Measurements from ENCODE around the gene CZIB. TPM values are rescaled to one million over a fixed set of nuclear protein-coding genes. Genes with fewer than 3 reads are reported as not detected.

CZIB gene
- total and polyA plus RNA-seq, 4 experiments from 2014 or later = 62.0 to 101 (median 82.5) TPM

DNA sequence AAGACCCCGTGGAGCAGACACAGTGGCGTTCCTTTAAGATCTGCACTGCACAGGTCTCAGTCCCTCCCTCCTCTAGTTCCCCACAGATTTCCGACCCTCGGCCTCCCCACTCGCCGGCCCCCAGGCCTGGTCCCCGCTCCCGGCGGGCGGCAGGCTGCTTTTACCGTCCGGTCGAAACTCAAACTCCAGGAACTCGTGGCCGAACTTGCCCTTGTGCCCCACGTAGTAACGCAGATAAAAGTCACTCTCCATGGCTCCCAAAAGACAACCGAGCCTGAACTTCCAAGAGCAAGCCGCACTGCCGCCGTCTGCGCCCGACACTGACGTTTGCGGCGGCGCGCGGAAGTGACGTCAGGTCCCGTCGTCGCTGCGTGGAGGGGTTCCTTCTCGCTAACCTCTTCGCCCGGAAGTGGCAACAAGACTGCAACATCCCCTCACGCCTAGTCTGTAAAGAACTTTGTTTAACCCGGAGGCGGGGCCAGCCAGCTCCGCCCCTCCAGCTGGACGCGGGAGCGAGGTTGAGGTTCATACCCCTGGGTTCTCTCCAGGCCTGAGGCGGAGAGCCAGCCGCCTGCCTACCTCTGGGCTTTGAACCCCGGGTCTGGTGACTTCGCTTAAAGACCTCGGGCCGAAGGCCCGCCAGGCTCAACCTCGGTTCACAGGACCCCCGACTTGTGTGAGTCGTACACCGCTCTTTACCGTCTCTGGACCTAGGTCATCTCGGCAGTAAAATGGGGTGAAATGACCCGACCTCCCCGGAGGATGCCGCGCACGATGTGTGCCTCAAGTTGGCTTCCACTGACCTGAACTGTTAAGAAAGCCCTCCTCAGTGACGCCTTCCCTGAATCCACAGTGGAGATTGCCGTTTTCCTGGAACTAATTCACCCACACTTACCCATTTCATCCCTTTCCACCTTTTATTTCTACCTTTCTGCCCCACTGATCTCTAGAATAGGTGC, 18.0 kb upstream of the CZIB start, which contains the start of gene MAGOH:
MAGOH (minus strand) TSS at position 322 of the 959 bp plus-strand sequence; CDS start at position 252, 70 bp downstream.
- Histone ChIP-seq H3K27me3 (ENCODE audit: insufficient read depth, low read length) (no peaks in the 10 kb centered on the region), H3K36me3 (ENCODE audit: insufficient read depth, low read length) (peaks cover 25% of the 10 kb centered on the region), H3K4me3 (ENCODE audit: low read length in 2 of 2) (peak within 1 kb of the TSS; percentile 87 to 96), H3K9me3 (ENCODE audit: control insufficient read depth in 1 of 2, low read length in 2 of 2) (no peaks in the 10 kb centered on the region), H3K27ac (ENCODE audit: low read depth, low read length) (peak within 1 kb of the TSS; percentile 87), H3K4me1 (ENCODE audit: insufficient read depth, low read length) (peaks cover 31% of the 10 kb centered on the region)
- CTCF ChIA-PET (ENCODE audit: partially characterized antibody) = no interaction called here
- peak; percentile 93 to 95 (median 94) for DNase-seq
- no peaks in the 10 kb centered on the region for H3K27me3 Mint-ChIP-seq
- peak within 1 kb of the TSS; percentile 97 to 99 (median 98) for H3K27ac Mint-ChIP-seq
- H3K9me3 Mint-ChIP-seq = peaks cover 0 to 3% (median 0%) of the 10 kb centered on the region in 8 donors
- H3K36me3 Mint-ChIP-seq = peaks cover 19 to 37% of the 10 kb centered on the region in 2 donors
- intact Hi-C loops (cut with micrococcal nuclease) = loop anchor here (1.0 to 10.0 kb wide), 6 partner anchors 18 to 1361 kb away; partner anchors contain the start of genes CPT2, CZIB, NDC1 and NRDC
- POLR2A ChIA-PET (ENCODE audit: partially characterized antibody) = interaction anchor here (0.9 to 4.8 kb wide), 7 partner anchors 9 to 707 kb away, joined by 3 to 38 read pairs (median 5); partner anchors contain the start of genes CZIB, IFT25 and LRRC42
- H3K4me1 Mint-ChIP-seq = peaks cover 21 to 36% (median 29%) of the 10 kb centered on the region in 4 donors
- peak within 1 kb of the TSS; percentile 96 to 99 (median 97) for H3K4me3 Mint-ChIP-seq

DNA sequence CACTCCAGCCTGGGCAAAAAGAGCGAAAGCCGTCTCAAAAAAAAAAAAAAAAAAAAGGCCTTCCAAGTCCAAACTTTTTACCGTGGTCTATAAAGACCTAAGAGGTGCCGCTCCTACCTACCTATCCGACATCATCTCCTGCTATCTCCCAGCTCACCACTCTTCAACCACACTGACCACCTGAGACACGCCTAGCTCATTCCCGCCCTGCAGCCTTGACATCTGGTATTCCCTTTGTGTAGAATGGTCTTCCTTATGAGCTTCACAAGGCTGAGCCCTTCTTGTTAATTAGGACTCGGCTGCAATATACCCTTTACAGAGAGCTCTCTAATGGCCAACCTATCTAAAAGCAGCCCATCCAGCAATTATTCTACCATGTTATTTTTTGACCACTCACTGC, 17.2 kb upstream of the CZIB start:
- H3K4me3 ChIP-seq (ENCODE audit: low read length in 2 of 2) = peak overlapping the region; percentile 87 to 96
- Mint-ChIP-seq H3K4me3 (peak overlapping the region; percentile 96 to 99 (median 97)), H3K4me1 (peaks cover 21 to 36% (median 29%) of the 10 kb centered on the region in 4 donors), H3K36me3 (peaks cover 23 to 42% of the 10 kb centered on the region in 2 donors), H3K27ac (peak overlapping the region; percentile 97 to 99 (median 98)), H3K27me3 (no peaks in the 10 kb centered on the region), H3K9me3 (peaks cover 0 to 3% (median 0%) of the 10 kb centered on the region in 8 donors)
- intact Hi-C loops (cut with micrococcal nuclease) = loop anchor here (1.0 to 10.0 kb wide), 6 partner anchors 17 to 1360 kb away; partner anchors contain the start of genes CPT2, CZIB, NDC1 and NRDC
- peaks cover 29% of the 10 kb centered on the region for H3K36me3 ChIP-seq (ENCODE audit: insufficient read depth, low read length)
- ChIA-PET CTCF (ENCODE audit: partially characterized antibody) (no interaction called here), POLR2A (ENCODE audit: partially characterized antibody) (interaction anchor here (0.5 to 4.8 kb wide), 4 partner anchors 16 to 1202 kb away, joined by 5 to 38 read pairs (median 8); partner anchors contain the start of genes CZIB, IFT25 and LRRC42)
- H3K27me3 ChIP-seq (ENCODE audit: insufficient read depth, low read length) = no peaks in the 10 kb centered on the region
- no peaks in the 10 kb centered on the region for H3K9me3 ChIP-seq (ENCODE audit: control insufficient read depth in 1 of 2, low read length in 2 of 2)
- H3K4me1 ChIP-seq (ENCODE audit: insufficient read depth, low read length) = peaks cover 31% of the 10 kb centered on the region
- DNase-seq = no peak
- peak overlapping the region; percentile 87 for H3K27ac ChIP-seq (ENCODE audit: low read depth, low read length)

DNA sequence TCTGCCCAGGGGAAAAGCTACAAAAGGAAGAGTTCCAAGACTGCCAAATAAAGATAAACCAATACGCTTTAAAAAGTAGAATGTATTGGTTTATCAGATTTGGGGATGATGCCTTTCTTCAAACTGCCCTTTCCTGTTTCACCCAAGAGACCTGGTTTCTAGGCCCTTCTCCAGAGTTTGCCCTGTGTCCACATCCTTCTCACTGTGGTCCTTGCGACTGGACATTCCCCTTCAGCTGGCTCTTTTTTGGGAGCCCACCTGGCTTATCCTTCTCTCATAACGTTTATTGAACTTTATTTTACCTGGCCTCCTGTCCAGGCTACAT, 490 bp upstream of the CZIB start:
- H3K4me1 ChIP-seq (ENCODE audit: insufficient read depth, low read length) = peaks cover 17% of the 10 kb centered on the region
- no peak for DNase-seq
- Mint-ChIP-seq H3K4me1 (peaks cover 16 to 28% (median 22%) of the 10 kb centered on the region in 4 donors), H3K27me3 (no peaks in the 10 kb centered on the region), H3K36me3 (peaks cover 0 to 34% of the 10 kb centered on the region in 2 donors), H3K27ac (peak overlapping the region; percentile 91 to 99 (median 98)), H3K4me3 (peak overlapping the region; percentile 88 to 95 (median 94)), H3K9me3 (peaks cover 0 to 1% (median 0%) of the 10 kb centered on the region in 8 donors)
- POLR2A ChIA-PET (ENCODE audit: partially characterized antibody) = interaction anchor here (0.8 to 5.6 kb wide), 4 partner anchors 9 to 75 kb away, joined by 4 to 46 read pairs (median 21); partner anchors contain the start of genes CPT2 and MAGOH
- peak overlapping the region; percentile 49 to 81 for H3K4me3 ChIP-seq (ENCODE audit: low read length in 2 of 2)
- CTCF ChIA-PET (ENCODE audit: partially characterized antibody) = interaction anchor here (1.4 kb wide), 1 partner anchor 26 kb away, joined by 3 read pairs; no protein-coding TSS in a partner anchor
- H3K27me3 ChIP-seq (ENCODE audit: insufficient read depth, low read length) = no peaks in the 10 kb centered on the region
- no peaks in the 10 kb centered on the region for H3K9me3 ChIP-seq (ENCODE audit: control insufficient read depth in 1 of 2, low read length in 2 of 2)
- H3K36me3 ChIP-seq (ENCODE audit: insufficient read depth, low read length) = peaks cover 19% of the 10 kb centered on the region
- H3K27ac ChIP-seq (ENCODE audit: low read depth, low read length) = peak overlapping the region; percentile 95
- intact Hi-C loops (cut with micrococcal nuclease) = loop anchor here (1.0 kb wide), 2 partner anchors 17 to 25 kb away; partner anchors contain the start of genes CPT2 and MAGOH

DNA sequence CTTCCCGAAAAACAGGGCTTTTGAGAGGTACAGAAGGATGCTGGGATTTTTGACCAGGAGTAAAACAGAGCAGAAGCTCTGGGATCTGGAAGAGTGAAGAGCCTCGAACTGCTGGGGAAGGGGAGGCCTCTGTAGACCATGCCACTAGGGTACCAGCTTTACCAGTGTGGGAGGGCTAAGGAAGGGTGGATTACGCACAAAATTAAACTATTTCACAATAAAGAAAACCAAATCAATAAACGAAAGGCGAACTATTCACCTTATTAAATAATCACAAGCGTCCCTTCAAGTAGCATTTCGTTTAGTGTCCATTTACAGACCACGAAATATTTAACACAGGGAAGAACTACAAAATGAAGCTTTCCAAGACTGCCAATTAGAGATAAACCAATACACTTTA, 723 bp downstream of the CZIB start:
- Mint-ChIP-seq H3K9me3 (peaks cover 0 to 1% (median 0%) of the 10 kb centered on the region in 8 donors), H3K27ac (peak overlapping the region; percentile 91 to 99 (median 98)), H3K27me3 (no peaks in the 10 kb centered on the region), H3K4me3 (peak overlapping the region; percentile 88 to 95 (median 94)), H3K36me3 (peaks cover 0 to 44% of the 10 kb centered on the region in 2 donors), H3K4me1 (peaks cover 16 to 28% (median 22%) of the 10 kb centered on the region in 4 donors)
- peak overlapping the region; percentile 49 to 81 for H3K4me3 ChIP-seq (ENCODE audit: low read length in 2 of 2)
- peak overlapping the region; percentile 95 for H3K27ac ChIP-seq (ENCODE audit: low read depth, low read length)
- ChIA-PET POLR2A (ENCODE audit: partially characterized antibody) (interaction anchor here (1.0 to 5.6 kb wide), 5 partner anchors 9 to 23 kb away, joined by 3 to 46 read pairs (median 4); partner anchors contain the start of genes CPT2 and MAGOH), CTCF (ENCODE audit: partially characterized antibody) (interaction anchor here (1.2 to 1.4 kb wide), 2 partner anchors 24 to 40 kb away, joined by 3 read pairs; no protein-coding TSS in a partner anchor)
- H3K4me1 ChIP-seq (ENCODE audit: insufficient read depth, low read length) = peaks cover 17% of the 10 kb centered on the region
- no peak for DNase-seq
- no peaks in the 10 kb centered on the region for H3K9me3 ChIP-seq (ENCODE audit: control insufficient read depth in 1 of 2, low read length in 2 of 2)
- intact Hi-C loops (cut with micrococcal nuclease) = loop anchor here (1.0 kb wide), 2 partner anchors 19 to 23 kb away; partner anchors contain the start of genes CPT2 and MAGOH
- peaks cover 27% of the 10 kb centered on the region for H3K36me3 ChIP-seq (ENCODE audit: insufficient read depth, low read length)
- H3K27me3 ChIP-seq (ENCODE audit: insufficient read depth, low read length) = no peaks in the 10 kb centered on the region

DNA sequence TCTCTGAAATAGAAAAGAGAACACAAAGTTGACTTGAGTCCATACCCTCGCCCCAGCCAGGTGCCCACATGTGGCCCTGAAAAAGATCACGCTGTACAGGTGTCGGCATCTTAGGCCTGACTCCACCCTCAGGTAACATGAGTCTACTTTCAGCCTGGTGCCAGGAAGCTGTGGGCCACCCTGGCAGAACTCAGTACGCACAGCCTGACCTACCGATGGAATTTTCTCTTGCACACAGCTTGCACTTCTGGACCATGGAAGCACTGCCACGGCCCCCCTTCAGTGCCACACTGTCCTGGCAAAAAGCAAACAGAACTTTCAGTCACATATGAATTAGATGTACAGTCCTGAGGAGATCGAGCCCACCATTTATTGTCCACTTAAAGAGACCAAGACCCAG, 2.2 kb downstream of the CZIB start:
- Mint-ChIP-seq H3K36me3 (peaks cover 0 to 53% of the 10 kb centered on the region in 2 donors), H3K27ac (peak overlapping the region in 3 of 7 donors; percentile 22 to 91 (median 57)), H3K4me3 (peak overlapping the region in 3 of 8 donors; percentile 25 to 54 (median 27)), H3K4me1 (peaks cover 16 to 28% (median 22%) of the 10 kb centered on the region in 4 donors), H3K27me3 (no peaks in the 10 kb centered on the region), H3K9me3 (peaks cover 0 to 1% (median 0%) of the 10 kb centered on the region in 8 donors)
- POLR2A ChIA-PET (ENCODE audit: partially characterized antibody) = interaction anchor here (1.0 to 5.6 kb wide), 2 partner anchors 14 to 21 kb away, joined by 4 to 46 read pairs; partner anchors contain the start of gene CPT2
- Histone ChIP-seq H3K36me3 (ENCODE audit: insufficient read depth, low read length) (peaks cover 37% of the 10 kb centered on the region), H3K9me3 (ENCODE audit: control insufficient read depth in 1 of 2, low read length in 2 of 2) (no peaks in the 10 kb centered on the region), H3K27me3 (ENCODE audit: insufficient read depth, low read length) (no peaks in the 10 kb centered on the region), H3K4me3 (ENCODE audit: low read length in 2 of 2) (no peak overlapping the region), H3K4me1 (ENCODE audit: insufficient read depth, low read length) (peaks cover 17% of the 10 kb centered on the region), H3K27ac (ENCODE audit: low read depth, low read length) (no peak overlapping the region)
- intact Hi-C loops (cut with micrococcal nuclease) = no loop called here
- CTCF ChIA-PET (ENCODE audit: partially characterized antibody) = no interaction called here
- no peak for DNase-seq

DNA sequence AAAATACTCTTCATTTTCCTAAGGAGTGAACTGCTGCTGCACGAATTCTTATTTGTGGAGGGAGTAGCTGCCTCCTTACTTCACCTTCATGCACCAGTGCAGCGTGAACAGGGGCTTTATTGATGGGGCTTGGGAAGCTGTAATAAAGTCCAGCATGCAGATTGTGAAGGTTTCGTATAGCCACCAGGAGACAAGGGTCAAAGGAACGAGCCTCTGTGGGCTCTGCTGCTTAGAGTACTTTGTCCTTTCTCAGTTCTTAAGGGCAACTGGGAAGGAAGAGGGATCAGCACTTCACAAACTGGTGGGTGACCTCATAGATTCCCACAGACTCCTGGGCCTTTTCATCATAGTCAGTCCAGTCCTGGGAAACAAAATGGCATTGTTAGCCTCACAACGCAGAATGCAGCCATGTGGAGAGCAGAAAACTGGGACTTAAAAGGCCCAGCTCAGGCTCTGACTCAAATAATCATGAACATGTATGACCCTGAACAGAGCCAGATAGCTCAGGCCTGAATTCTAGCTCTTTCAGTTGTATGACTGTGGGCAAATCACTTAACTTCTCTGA, 6.0 kb downstream of the CZIB start:
- Mint-ChIP-seq H3K27me3 (no peaks in the 10 kb centered on the region), H3K27ac (peak overlapping the region in 1 of 7 donors; percentile 31), H3K36me3 (peaks cover 19 to 71% of the 10 kb centered on the region in 2 donors), H3K9me3 (no peaks in the 10 kb centered on the region), H3K4me1 (peaks cover 4 to 11% (median 7%) of the 10 kb centered on the region in 4 donors), H3K4me3 (no peak overlapping the region)
- Histone ChIP-seq H3K9me3 (ENCODE audit: control insufficient read depth in 1 of 2, low read length in 2 of 2) (no peaks in the 10 kb centered on the region), H3K36me3 (ENCODE audit: insufficient read depth, low read length) (peaks cover 59% of the 10 kb centered on the region), H3K27me3 (ENCODE audit: insufficient read depth, low read length) (no peaks in the 10 kb centered on the region), H3K4me3 (ENCODE audit: low read length in 2 of 2) (no peak overlapping the region), H3K4me1 (ENCODE audit: insufficient read depth, low read length) (peaks cover 3% of the 10 kb centered on the region), H3K27ac (ENCODE audit: low read depth, low read length) (no peak overlapping the region)
- no peak for DNase-seq
- ChIA-PET POLR2A (ENCODE audit: partially characterized antibody) (interaction anchor here (1.5 kb wide), 1 partner anchor 13 kb away, joined by 3 read pairs; no protein-coding TSS in a partner anchor), CTCF (ENCODE audit: partially characterized antibody) (no interaction called here)
- intact Hi-C loops (cut with micrococcal nuclease) = no loop called here

Data from CD4-positive, alpha-beta memory T cell (primary cell).